Suprapubic skin (tissue), 4 donors: ENCODE measurements around the gene FAM171A1. TPM values are rescaled to one million over a fixed set of nuclear protein-coding genes. Genes with fewer than 3 reads are reported as not detected.

Experiments
- DNase-seq, 2 donors: peaks; one replicate each; pipeline ENCODE4 v3.0.0-alpha.2; 2019; ENCODE audit warnings: low spot score in 2 of 2
- H3K27ac ChIP-seq: fragments of 200-600 bp; sonication (generic); one replicate; pipeline ENCODE4 v1.5.1; 2019
- H3K27me3 ChIP-seq: fragments of 200-600 bp; sonication (generic); one replicate; pipeline ENCODE4 v1.5.1; 2019
- H3K36me3 ChIP-seq: fragments of 200-600 bp; sonication (generic); one replicate; pipeline ENCODE4 v1.5.1; 2019
- H3K4me1 ChIP-seq: fragments of 200-600 bp; sonication (generic); one replicate; pipeline ENCODE4 v1.5.1; 2019
- H3K4me3 ChIP-seq: fragments of 200-600 bp; sonication (generic); one replicate; pipeline ENCODE4 v1.5.1; 2019; ENCODE audit warnings: mild to moderate bottlenecking
- H3K9me3 ChIP-seq: fragments of 200-600 bp; sonication (generic); one replicate; pipeline ENCODE4 v1.5.1; 2019
- CTCF ChIP-seq, 2 donors: fragments of 200-600 bp in 1 of 2; fragments of 450-650 bp in 1 of 2; sonication (generic) in 1 of 2; IDR thresholded peaks; one replicate each; pipeline ENCODE4 v1.5.1; 2016 to 2019; ENCODE audit warnings: antibody characterized with exemption in 2 of 2, mild to moderate bottlenecking in 1 of 2, moderate library complexity in 1 of 2
- EP300 ChIP-seq: sonication (generic); formaldehyde crosslinking; IDR thresholded peaks from one replicate; pipeline ENCODE4 v1.6.1; 2017; ENCODE audit warnings: antibody characterized with exemption
- POLR2A ChIP-seq, 2 donors: fragments of 450-650 bp; IDR thresholded peaks; one replicate each; pipeline ENCODE4 v1.6.1; 2017; ENCODE audit warnings: antibody characterized with exemption in 2 of 2, mild to moderate bottlenecking in 2 of 2, moderate library complexity in 2 of 2
- POLR2AphosphoS5 ChIP-seq, 3 donors: sonication (generic); formaldehyde crosslinking; IDR thresholded peaks; one replicate each; pipeline ENCODE4 v1.6.1; 2017; ENCODE audit warnings: antibody characterized with exemption in 3 of 3
- WGBS: methylation state at CpG from one replicate; pipeline ENCODE4 v1.1.5; 2018; 5-methylcytosine and 5-hydroxymethylcytosine counted together
- total RNA-seq, 4 donors: library from RNA; depleted of rRNA; stranded (reverse); fragments of >200 nt; gene quantifications; one replicate each; pipeline ENCODE4 v1.1.0, GENCODE V29; 2016

FAM171A1 gene
- total RNA-seq, 4 donors from 2014 or later, result 2.8 to 7.0 (median 5.9) TPM

- no peak overlapping the region for H3K27ac ChIP-seq
- H3K4me3 ChIP-seq, result no peak overlapping the region
- 76% methylated on average over 4 of the region's 4 CpGs for WGBS
- no peaks in the 10 kb centered on the region for H3K4me1 ChIP-seq
- TF ChIP-seq POLR2AphosphoS5 (IDR thresholded peaks at IDR 0.05) (no peak), EP300 (no peak), POLR2A (IDR thresholded peaks at IDR 0.05) (no peak), CTCF (IDR thresholded peaks at IDR 0.05) (no peak)
- no peak for DNase-seq
- H3K9me3 ChIP-seq, result no peaks in the 10 kb centered on the region
- no peaks in the 10 kb centered on the region for H3K36me3 ChIP-seq
- no peaks in the 10 kb centered on the region for H3K27me3 ChIP-seq
These were observed 70.4 kb downstream of the FAM171A1 start for GRCh38 chr10:15300697-15301096.

- H3K27ac ChIP-seq, result no peak overlapping the region
- no peaks in the 10 kb centered on the region for H3K36me3 ChIP-seq
- no peak for DNase-seq
- no peaks in the 10 kb centered on the region for H3K4me1 ChIP-seq
- H3K4me3 ChIP-seq, result no peak overlapping the region
- no peaks in the 10 kb centered on the region for H3K9me3 ChIP-seq
- H3K27me3 ChIP-seq, result no peaks in the 10 kb centered on the region
- TF ChIP-seq CTCF (IDR thresholded peaks at IDR 0.05) (no peak), POLR2AphosphoS5 (IDR thresholded peaks at IDR 0.05) (no peak), EP300 (no peak), POLR2A (IDR thresholded peaks at IDR 0.05) (no peak)
- 90% methylated on average over 2 of the region's 2 CpGs for WGBS
These were observed 70.9 kb downstream of the FAM171A1 start for GRCh38 chr10:15300145-15300544.

- Histone ChIP-seq H3K27ac (no peak overlapping the region), H3K27me3 (no peaks in the 10 kb centered on the region), H3K4me3 (no peak overlapping the region), H3K36me3 (no peaks in the 10 kb centered on the region), H3K9me3 (no peaks in the 10 kb centered on the region), H3K4me1 (no peaks in the 10 kb centered on the region)
- DNase-seq, result no peak
- WGBS, result 88% methylated on average over 6 of the region's 6 CpGs
- TF ChIP-seq EP300 (no peak), POLR2AphosphoS5 (IDR thresholded peaks at IDR 0.05) (no peak), CTCF (IDR thresholded peaks at IDR 0.05) (no peak), POLR2A (IDR thresholded peaks at IDR 0.05) (no peak)
These were observed 74.4 kb downstream of the FAM171A1 start for GRCh38 chr10:15296701-15297100.

- Histone ChIP-seq H3K27me3 (no peaks in the 10 kb centered on the region), H3K9me3 (no peaks in the 10 kb centered on the region), H3K4me3 (no peak overlapping the region), H3K4me1 (no peaks in the 10 kb centered on the region), H3K36me3 (no peaks in the 10 kb centered on the region), H3K27ac (no peak overlapping the region)
- WGBS, result 91% methylated on average over 5 of the region's 5 CpGs
- no peak for TF ChIP-seq EP300
- TF ChIP-seq POLR2AphosphoS5 (IDR thresholded peaks at IDR 0.05), result no peak
- no peak for TF ChIP-seq POLR2A (IDR thresholded peaks at IDR 0.05)
- TF ChIP-seq CTCF (IDR thresholded peaks at IDR 0.05), result no peak
- no peak for DNase-seq
These were observed 75.4 kb downstream of the FAM171A1 start for GRCh38 chr10:15295537-15296325.

GRCh38 chr10:15293862-15294842, 76.9 kb downstream of the FAM171A1 start:
- no peak for TF ChIP-seq EP300
- no peak for TF ChIP-seq CTCF (IDR thresholded peaks at IDR 0.05)
- no peak for TF ChIP-seq POLR2AphosphoS5 (IDR thresholded peaks at IDR 0.05)
- no peak for TF ChIP-seq POLR2A (IDR thresholded peaks at IDR 0.05)
- peak in 1 of 2 donors; percentile 45 for DNase-seq
- Histone ChIP-seq H3K9me3 (no peaks in the 10 kb centered on the region), H3K36me3 (no peaks in the 10 kb centered on the region), H3K4me3 (no peak overlapping the region), H3K4me1 (no peaks in the 10 kb centered on the region), H3K27me3 (no peaks in the 10 kb centered on the region), H3K27ac (no peak overlapping the region)
- WGBS, result 62% methylated on average over 13 of the region's 13 CpGs
